HAP-1 (cell line): ENCODE data around the gene MAGEC2.
A peak's percentile ranks its signal among the peaks of the same experiment; 100 is the strongest.

Source experiments
- DNase-seq, 2 experiments: peaks; one replicate each; pipeline ENCODE4 v3.0.0-alpha.2; 2016 to 2020; ENCODE audit warnings: low spot score in 2 of 2
- H3K27me3 ChIP-seq: fragments of 250-450 bp; sonication (Bioruptor Pico); 2 replicates; pipeline ENCODE4 v1.5.1; 2020; ENCODE audit warnings: low read depth, mild to moderate bottlenecking, moderate library complexity
- H3K36me3 ChIP-seq: fragments of 250-450 bp; sonication (Bioruptor Pico); replicated peaks from 2 replicates; pipeline ENCODE4 v1.5.1; 2020; ENCODE audit warnings: mild to moderate bottlenecking
- H3K4me1 ChIP-seq: fragments of 250-450 bp; sonication (Bioruptor Pico); 2 replicates; pipeline ENCODE4 v1.5.1; 2020; ENCODE audit warnings: mild to moderate bottlenecking
- H3K4me3 ChIP-seq: fragments of 250-450 bp; sonication (Bioruptor Pico); 2 replicates; pipeline ENCODE4 v1.5.1; 2020; ENCODE audit warnings: mild to moderate bottlenecking, moderate library complexity
- H3K9me3 ChIP-seq: fragments of 250-450 bp; sonication (Bioruptor Pico); 2 replicates; pipeline ENCODE4 v1.5.1; 2020; ENCODE audit warnings: mild to moderate bottlenecking, moderate library complexity
- in situ Hi-C: fragments of 300-500 bp; cut with MboI; formaldehyde crosslinking; loops from 3 replicates; pipeline ENCODE4 v1.14.3; 2020; ENCODE audit warnings: low sequenced_read_pairs, inconsistent platforms, mixed read lengths

Gene MAGEC2

DNA sequence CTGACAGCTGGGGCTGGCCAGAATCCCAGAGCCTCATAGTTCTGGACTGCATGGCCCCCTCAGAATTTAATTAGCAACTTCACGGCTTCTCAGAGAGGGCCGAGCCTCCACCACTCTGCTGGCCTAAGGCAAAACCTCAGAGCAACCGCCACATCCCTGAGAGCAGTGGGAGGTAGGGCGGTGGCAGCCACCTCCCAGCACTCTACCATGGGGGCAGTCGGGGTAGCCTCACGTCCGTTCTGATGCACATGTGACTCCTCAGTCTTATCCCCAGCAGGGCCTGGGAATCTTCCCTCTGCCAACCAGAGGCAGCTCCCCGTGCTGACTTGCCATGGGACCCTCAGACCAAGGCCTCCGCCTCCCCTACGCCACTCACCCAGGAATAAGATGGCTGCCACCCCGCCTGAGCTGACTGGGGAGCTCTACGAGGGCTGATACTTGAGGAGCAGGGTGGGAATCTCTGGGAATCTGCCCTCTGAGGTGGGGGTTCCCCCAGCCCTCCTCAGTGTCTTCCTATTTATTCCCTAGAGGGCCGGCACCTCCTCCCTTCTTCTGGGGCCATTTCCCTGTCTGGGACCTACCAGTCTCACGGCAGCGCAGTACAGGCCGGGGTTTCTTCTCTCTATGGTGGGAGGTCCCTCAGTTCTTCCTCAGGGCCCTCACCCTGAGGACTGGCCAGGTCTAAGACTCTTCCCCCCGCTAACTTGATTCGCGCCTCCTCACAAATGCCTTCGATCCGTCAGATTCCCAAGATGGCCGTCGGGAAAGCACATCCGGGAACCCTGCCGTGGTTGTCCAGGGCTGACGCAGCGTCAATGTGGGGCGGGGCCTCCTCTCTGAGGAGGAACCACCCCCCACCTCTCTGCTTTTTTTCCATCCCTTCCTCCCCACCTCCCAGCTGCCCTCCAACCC lies at the start of gene MAGEC2:
Gene MAGEC2 (minus strand): TSS at position 769 of the 912 bp plus-strand sequence. CDS start 1,303 bp downstream, outside the sequence.
- H3K36me3 ChIP-seq: no peaks in the 10 kb centered on the region

GRCh38 chrX:142251680-142252079 lies 46.6 kb upstream of the MAGEC2 start:
- in situ Hi-C loops: no loop called here
- Histone ChIP-seq H3K27me3 (no peaks in the 10 kb centered on the region), H3K9me3 (no peaks in the 10 kb centered on the region), H3K36me3 (no peaks in the 10 kb centered on the region), H3K4me1 (peaks cover 6% of the 10 kb centered on the region), H3K4me3 (no peak overlapping the region)
- DNase-seq: no peak

More for the DNA sequence above, at the start of gene MAGEC2:
- in situ Hi-C loops: no loop called here
- Histone ChIP-seq H3K9me3 (no peaks in the 10 kb centered on the region), H3K27me3 (no peaks in the 10 kb centered on the region), H3K4me3 (no peak within 1 kb of the TSS), H3K4me1 (no peaks in the 10 kb centered on the region)
- DNase-seq: no peak

GRCh38 chrX:142251202-142251601 lies 46.1 kb upstream of the MAGEC2 start:
- Histone ChIP-seq H3K4me1 (peaks cover 6% of the 10 kb centered on the region), H3K36me3 (no peaks in the 10 kb centered on the region), H3K4me3 (no peak overlapping the region), H3K27me3 (no peaks in the 10 kb centered on the region), H3K9me3 (no peaks in the 10 kb centered on the region)
- no peak for DNase-seq
- in situ Hi-C loops: no loop called here

DNA sequence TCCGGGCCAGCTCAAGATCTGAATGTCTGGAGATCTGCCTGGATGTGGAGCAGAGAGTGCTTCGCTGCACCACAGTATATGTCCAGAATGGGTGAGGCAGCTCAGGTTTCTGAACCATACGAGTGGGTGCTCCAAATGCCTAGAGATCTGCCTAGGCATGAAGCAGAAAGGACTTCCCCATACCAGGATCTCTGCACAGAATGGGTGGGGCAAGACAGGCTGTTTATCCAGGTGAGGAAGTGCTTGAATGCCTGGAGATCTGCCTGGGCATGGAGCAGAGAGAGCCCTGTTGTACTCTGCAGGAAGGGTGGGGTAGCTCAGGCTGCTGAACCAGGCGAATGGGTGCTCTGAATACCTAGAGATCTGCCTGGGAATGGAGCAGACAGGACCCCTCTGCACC lies 45.4 kb upstream of the MAGEC2 start:
- H3K4me1 ChIP-seq: peaks cover 6% of the 10 kb centered on the region
- in situ Hi-C loops: no loop called here
- H3K36me3 ChIP-seq: no peaks in the 10 kb centered on the region
- DNase-seq: no peak
- H3K4me3 ChIP-seq: no peak overlapping the region
- H3K27me3 ChIP-seq: no peaks in the 10 kb centered on the region
- H3K9me3 ChIP-seq: no peaks in the 10 kb centered on the region

GRCh38 chrX:142249721-142250120 lies 44.6 kb upstream of the MAGEC2 start:
- no peaks in the 10 kb centered on the region for H3K27me3 ChIP-seq
- in situ Hi-C loops: no loop called here
- peaks cover 6% of the 10 kb centered on the region for H3K4me1 ChIP-seq
- H3K36me3 ChIP-seq: no peaks in the 10 kb centered on the region
- H3K4me3 ChIP-seq: no peak overlapping the region
- DNase-seq: no peak
- no peaks in the 10 kb centered on the region for H3K9me3 ChIP-seq

DNA sequence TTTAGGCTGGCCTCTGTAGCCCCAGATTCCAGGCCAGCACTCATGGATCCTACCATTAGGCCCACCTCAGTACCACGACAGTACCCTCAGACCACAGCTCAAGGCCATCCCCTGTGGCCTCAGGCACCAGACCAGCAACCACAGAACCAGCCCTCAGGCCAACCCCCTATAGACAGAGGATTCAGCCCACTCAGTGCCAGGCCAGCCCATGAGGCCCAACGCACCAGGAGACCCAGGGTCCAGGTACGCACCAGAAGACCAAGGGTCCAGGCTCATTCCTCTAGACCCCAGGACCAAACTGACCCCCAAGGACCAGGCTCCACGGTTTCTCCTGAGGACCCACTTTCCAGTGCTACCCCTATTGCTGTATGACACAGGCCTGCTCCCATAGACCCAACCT lies 39.5 kb upstream of the MAGEC2 start:
- Histone ChIP-seq H3K9me3 (no peaks in the 10 kb centered on the region), H3K4me3 (no peak overlapping the region), H3K27me3 (no peaks in the 10 kb centered on the region), H3K4me1 (no peaks in the 10 kb centered on the region), H3K36me3 (no peaks in the 10 kb centered on the region)
- DNase-seq: no peak
- in situ Hi-C loops: no loop called here

DNA sequence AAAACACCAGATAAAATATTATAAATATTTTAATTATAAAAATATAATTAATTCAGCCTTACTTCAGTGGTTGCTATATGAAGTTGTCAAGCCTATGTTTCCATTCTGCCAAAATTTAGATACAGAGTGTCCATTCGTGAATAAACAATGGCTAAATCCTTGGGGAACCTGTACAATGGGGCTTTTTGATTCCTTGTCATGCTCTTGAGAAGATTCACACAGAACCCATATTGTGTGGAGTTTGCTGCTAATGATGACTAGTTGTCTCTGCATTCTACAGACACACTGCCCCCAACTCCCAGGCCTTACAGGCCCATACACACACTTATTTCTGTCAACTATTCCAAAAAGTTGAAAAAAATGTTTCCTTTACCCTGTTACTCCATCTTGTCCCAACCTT lies 33.4 kb upstream of the MAGEC2 start:
- DNase-seq: no peak
- H3K4me1 ChIP-seq: peaks cover 3% of the 10 kb centered on the region
- no peaks in the 10 kb centered on the region for H3K9me3 ChIP-seq
- H3K4me3 ChIP-seq: no peak overlapping the region
- H3K36me3 ChIP-seq: no peaks in the 10 kb centered on the region
- no peaks in the 10 kb centered on the region for H3K27me3 ChIP-seq
- in situ Hi-C loops: no loop called here

GRCh38 chrX:142233400-142233799 lies 28.3 kb upstream of the MAGEC2 start:
- peak; percentile 35 to 81 for DNase-seq
- Histone ChIP-seq H3K4me1 (peaks cover 8% of the 10 kb centered on the region), H3K36me3 (no peaks in the 10 kb centered on the region), H3K27me3 (no peaks in the 10 kb centered on the region), H3K4me3 (no peak overlapping the region), H3K9me3 (no peaks in the 10 kb centered on the region)
- in situ Hi-C loops: no loop called here

GRCh38 chrX:142214081-142214480 lies 9.0 kb upstream of the MAGEC2 start:
- Histone ChIP-seq H3K36me3 (no peaks in the 10 kb centered on the region), H3K9me3 (no peaks in the 10 kb centered on the region), H3K4me3 (no peak overlapping the region), H3K27me3 (no peaks in the 10 kb centered on the region), H3K4me1 (no peaks in the 10 kb centered on the region)
- DNase-seq: no peak
- in situ Hi-C loops: no loop called here

GRCh38 chrX:142201113-142201512 lies 4.0 kb downstream of the MAGEC2 start:
- H3K36me3 ChIP-seq: no peaks in the 10 kb centered on the region
- H3K4me1 ChIP-seq: peaks cover 3% of the 10 kb centered on the region; the same call in 1 of the 2 replicates
- in situ Hi-C loops: no loop called here
- H3K4me3 ChIP-seq: no peak overlapping the region
- DNase-seq: no peak
- H3K9me3 ChIP-seq: no peaks in the 10 kb centered on the region
- H3K27me3 ChIP-seq: no peaks in the 10 kb centered on the region

DNA sequence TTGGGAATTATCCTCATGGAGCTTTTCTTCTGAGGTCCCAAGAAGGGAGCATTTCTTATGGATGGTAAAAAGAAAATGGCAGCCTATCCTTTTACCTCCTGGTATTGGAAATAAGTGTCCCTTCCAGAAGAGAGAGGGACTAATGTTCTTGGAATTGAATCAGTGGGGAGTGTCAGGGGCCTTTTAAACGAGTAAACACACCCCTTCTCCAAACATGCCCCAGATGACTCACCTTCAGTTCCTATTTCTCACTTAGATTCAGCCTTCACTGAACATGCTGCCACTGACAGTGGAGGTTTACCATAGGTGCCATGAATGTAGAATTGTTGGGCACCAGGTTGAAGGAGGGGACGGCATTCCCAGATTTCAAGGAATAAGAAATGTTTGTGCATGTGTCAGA lies 19.0 kb downstream of the MAGEC2 start:
- in situ Hi-C loops: no loop called here
- Histone ChIP-seq H3K4me1 (peaks cover 19% of the 10 kb centered on the region), H3K36me3 (no peaks in the 10 kb centered on the region; the same call in 1 of the 2 replicates), H3K4me3 (no peak overlapping the region), H3K9me3 (no peaks in the 10 kb centered on the region; the same call in 1 of the 2 replicates), H3K27me3 (no peaks in the 10 kb centered on the region)
- DNase-seq: no peak

- in situ Hi-C loops: no loop called here
- H3K4me3 ChIP-seq: no peak overlapping the region
- H3K27me3 ChIP-seq: no peaks in the 10 kb centered on the region
- peaks cover 19% of the 10 kb centered on the region for H3K4me1 ChIP-seq
- no peaks in the 10 kb centered on the region; the same call in 1 of the 2 replicates for H3K9me3 ChIP-seq
- DNase-seq: peak; percentile 59 to 97
- H3K36me3 ChIP-seq: no peaks in the 10 kb centered on the region; the same call in 1 of the 2 replicates
Measured at GRCh38 chrX:142184756-142185602, 20.1 kb downstream of the MAGEC2 start.

- peaks cover 3% of the 10 kb centered on the region; the same call in 1 of the 2 replicates for H3K4me1 ChIP-seq
- in situ Hi-C loops: no loop called here
- H3K4me3 ChIP-seq: no peak overlapping the region
- no peak for DNase-seq
- no peaks in the 10 kb centered on the region for H3K36me3 ChIP-seq
- H3K9me3 ChIP-seq: no peaks in the 10 kb centered on the region
- no peaks in the 10 kb centered on the region for H3K27me3 ChIP-seq
Measured at GRCh38 chrX:142156567-142156966, 48.5 kb downstream of the MAGEC2 start.
